ENCODE results near the gene SPRY1.

The SPRY1 gene

DNA sequence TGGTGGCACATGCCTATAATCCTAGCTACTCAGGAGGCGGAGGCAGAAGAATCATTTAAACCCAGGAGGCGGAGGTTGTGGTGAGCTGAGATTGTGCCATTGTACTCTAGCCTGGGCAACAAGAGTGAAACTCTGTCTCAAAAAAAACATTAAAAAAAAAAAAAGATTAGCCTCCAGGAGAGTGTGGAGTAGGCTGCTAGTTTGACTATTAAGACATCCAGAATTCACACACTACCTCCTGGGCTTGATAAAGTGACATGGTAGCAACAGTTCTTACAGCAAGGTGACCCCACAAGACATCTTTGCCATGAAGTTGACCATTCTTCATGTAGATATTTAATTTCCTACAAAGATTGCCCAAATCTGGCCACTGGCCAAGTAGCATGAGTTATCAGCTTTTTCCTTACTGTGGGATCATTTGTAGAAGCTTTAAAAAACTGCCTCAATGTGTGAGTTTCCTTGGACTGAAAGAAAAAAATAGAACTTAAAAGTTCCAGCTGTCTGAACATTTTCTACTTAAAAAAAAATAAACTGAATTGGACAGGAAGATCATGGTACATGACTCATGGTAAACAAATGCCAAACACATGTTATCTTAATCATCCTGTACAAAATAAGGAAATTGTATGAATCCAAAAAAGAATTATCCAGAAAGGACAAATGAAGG lies 35.3 kb upstream of the SPRY1 start:
- ATAC-seq (ENCODE audit: low read depth): no peak
- Mint-ChIP-seq H3K36me3 (no peaks in the 10 kb centered on the region), H3K4me3 (no peak overlapping the region), H3K9me3 (no peaks in the 10 kb centered on the region), H3K27ac (no peak overlapping the region), H3K27me3 (peaks cover 5% of the 10 kb centered on the region), H3K4me1 (peaks cover 8% of the 10 kb centered on the region)
- no peak for DNase-seq (ENCODE audit: low spot score in 2 of 2)

DNA sequence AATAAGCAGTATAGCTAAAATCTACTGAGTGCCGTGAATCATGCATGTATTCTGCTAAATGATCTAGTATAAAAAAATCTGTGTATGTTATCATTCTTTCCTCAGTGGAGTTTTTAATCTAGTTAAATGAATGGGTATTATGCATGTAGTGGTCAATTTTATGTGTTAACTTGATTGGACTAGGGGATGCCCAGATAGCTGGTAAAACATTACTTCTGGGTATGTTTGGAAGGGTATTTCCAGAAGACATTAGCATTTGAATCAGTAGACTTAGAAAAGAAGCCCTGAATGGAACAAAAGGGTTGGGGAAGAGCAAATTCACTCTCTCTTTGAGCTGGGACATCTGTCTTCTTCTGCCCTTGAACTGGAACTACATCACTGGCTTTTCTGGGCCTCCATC lies 34.5 kb upstream of the SPRY1 start:
- DNase-seq (ENCODE audit: low spot score in 2 of 2): no peak
- Mint-ChIP-seq H3K4me1 (peaks cover 8% of the 10 kb centered on the region), H3K27ac (no peak overlapping the region), H3K4me3 (no peak overlapping the region), H3K27me3 (peaks cover 6% of the 10 kb centered on the region), H3K9me3 (no peaks in the 10 kb centered on the region), H3K36me3 (no peaks in the 10 kb centered on the region)
- ATAC-seq (ENCODE audit: low read depth): no peak

DNA sequence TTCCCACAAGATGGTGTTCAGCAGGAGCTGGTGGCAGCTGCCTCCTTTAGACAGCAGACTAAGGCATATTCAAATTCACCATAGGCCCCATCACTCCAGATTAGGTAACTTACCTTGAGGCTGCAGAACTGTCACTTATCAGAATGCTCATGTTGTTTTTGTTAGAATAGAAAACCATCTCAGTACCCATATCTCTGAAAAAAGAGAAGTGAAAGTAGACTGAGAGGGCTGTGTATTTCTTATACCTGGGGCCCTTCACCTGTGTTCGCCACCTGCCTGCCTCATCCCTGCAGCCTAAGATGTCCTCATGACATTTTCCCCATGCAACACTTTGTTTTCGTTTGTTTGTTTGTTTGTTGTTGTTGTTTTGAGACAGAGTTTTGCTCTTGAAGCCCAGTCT lies 32.9 kb upstream of the SPRY1 start:
- H3K27ac Mint-ChIP-seq: peak overlapping the region; percentile 50
- H3K9me3 Mint-ChIP-seq: no peaks in the 10 kb centered on the region
- ATAC-seq (ENCODE audit: low read depth) (peak; percentile 96), DNase-seq (ENCODE audit: low spot score in 2 of 2) (peak in 1 of 2 donors; percentile 11)
- H3K4me3 Mint-ChIP-seq: no peak overlapping the region
- peaks cover 8% of the 10 kb centered on the region for H3K4me1 Mint-ChIP-seq
- H3K27me3 Mint-ChIP-seq: peaks cover 4% of the 10 kb centered on the region
- no peaks in the 10 kb centered on the region for H3K36me3 Mint-ChIP-seq

DNA sequence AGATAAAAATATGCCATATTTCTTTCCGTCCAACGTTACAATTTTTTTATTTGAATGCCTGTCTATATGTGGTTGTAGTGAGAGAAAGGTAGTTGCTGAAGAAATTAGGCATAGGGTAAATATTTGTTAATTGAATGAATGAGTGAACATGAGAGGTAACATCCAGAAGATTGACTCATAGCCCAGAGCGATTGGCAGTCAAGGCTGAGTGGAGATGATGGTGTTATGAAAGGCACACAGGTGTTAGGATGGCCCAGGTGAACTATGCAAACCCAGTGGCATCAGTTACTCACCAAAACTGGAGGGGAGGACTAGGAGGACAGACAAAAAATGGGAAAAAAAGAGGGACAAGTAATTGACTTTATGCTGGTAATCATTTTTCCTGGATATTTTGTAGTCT lies 31.7 kb upstream of the SPRY1 start:
- no peaks in the 10 kb centered on the region for H3K36me3 Mint-ChIP-seq
- ATAC-seq (ENCODE audit: low read depth): no peak

DNA sequence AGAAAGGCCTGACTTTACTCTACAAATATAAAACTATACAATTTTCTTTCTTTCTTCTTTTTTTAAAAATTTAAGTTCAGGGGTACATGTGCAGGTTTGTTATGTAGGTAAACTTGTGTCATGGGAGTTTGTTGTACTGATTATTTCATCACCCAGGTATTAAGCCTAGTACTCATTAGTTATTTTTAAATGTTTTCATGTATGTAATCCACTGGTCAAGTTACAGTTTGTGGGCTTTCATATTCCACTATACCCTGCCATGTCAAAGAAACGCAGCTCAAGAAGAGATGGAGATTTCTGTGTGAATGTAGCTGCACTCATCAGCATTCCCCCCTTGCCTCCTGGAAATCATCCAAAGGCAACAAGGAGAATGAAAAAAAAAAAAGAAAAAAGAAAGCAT lies 31.2 kb upstream of the SPRY1 start:
- Mint-ChIP-seq H3K36me3 (no peaks in the 10 kb centered on the region), H3K4me3 (no peak overlapping the region), H3K27me3 (peaks cover 4% of the 10 kb centered on the region)

More for the DNA sequence above, 31.7 kb upstream of the SPRY1 start:
- no peaks in the 10 kb centered on the region for H3K9me3 Mint-ChIP-seq
- no peak overlapping the region for H3K4me3 Mint-ChIP-seq
- peaks cover 4% of the 10 kb centered on the region for H3K27me3 Mint-ChIP-seq
- no peak overlapping the region for H3K27ac Mint-ChIP-seq
- H3K4me1 Mint-ChIP-seq: peaks cover 8% of the 10 kb centered on the region
- DNase-seq (ENCODE audit: low spot score in 2 of 2): no peak

DNA sequence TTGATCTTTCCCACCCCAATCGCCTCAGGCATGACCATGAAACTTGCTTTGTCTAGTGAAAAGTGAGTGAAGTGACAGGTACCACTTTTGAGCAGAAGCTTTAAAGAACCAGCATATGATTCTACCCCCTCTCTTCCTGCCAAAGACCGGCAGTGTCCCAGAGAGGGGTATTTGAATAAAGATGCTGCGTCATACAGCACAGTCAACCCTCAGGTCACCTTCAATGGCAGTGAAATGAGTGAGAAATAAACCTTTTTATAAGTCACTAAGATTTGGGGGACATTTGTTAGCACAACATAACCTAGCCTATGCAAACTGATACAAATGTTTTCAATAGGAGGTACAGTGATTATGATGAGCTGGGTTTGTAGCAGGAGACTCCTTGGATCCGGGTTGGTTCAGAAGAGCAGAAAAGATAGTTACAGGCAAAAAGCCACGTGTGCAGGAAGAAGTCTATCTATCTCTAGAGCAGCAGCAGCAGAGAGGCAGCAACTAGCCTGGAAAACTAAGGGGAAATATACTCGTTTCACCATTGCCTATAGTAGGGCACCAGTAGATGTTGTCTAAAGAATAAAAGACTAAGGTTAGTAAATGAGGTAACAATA lies 30.3 kb upstream of the SPRY1 start:
- H3K4me1 Mint-ChIP-seq: peaks cover 8% of the 10 kb centered on the region
- no peak for DNase-seq (ENCODE audit: low spot score in 2 of 2)
- peaks cover 4% of the 10 kb centered on the region for H3K27me3 Mint-ChIP-seq
- H3K4me3 Mint-ChIP-seq: no peak overlapping the region
- ATAC-seq (ENCODE audit: low read depth): no peak
- no peaks in the 10 kb centered on the region for H3K9me3 Mint-ChIP-seq
- no peaks in the 10 kb centered on the region for H3K36me3 Mint-ChIP-seq
- H3K27ac Mint-ChIP-seq: no peak overlapping the region

More for the DNA sequence above, 31.2 kb upstream of the SPRY1 start:
- ATAC-seq (ENCODE audit: low read depth) (no peak), DNase-seq (ENCODE audit: low spot score in 2 of 2) (no peak)
- H3K9me3 Mint-ChIP-seq: no peaks in the 10 kb centered on the region
- H3K27ac Mint-ChIP-seq: no peak overlapping the region
- H3K4me1 Mint-ChIP-seq: peaks cover 8% of the 10 kb centered on the region

DNA sequence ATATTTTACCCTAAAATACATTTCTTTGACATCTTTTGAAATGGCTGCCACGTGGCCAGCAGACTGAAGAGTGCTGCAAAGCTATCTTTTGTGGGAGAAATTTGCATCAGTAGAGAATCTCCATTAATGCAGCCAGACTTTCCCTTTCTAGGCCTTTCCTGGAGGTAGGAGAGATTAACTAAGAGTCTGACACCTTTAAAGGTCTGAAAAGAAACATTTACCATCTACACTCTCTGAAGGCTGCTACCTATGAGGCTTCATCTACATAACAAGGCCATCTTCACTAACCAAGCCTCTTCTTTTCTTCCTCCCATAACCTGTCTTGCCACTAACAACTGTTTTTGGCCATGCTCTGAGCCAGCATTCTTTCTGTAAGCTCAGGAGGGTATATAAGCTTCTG lies 17.8 kb upstream of the SPRY1 start:
- DNase-seq (ENCODE audit: low spot score in 2 of 2) (no peak), ATAC-seq (ENCODE audit: low read depth) (no peak)
- Mint-ChIP-seq H3K4me1 (peaks cover 2% of the 10 kb centered on the region), H3K4me3 (no peak overlapping the region), H3K27me3 (peaks cover 18% of the 10 kb centered on the region), H3K27ac (no peak overlapping the region), H3K9me3 (peaks cover 1% of the 10 kb centered on the region), H3K36me3 (no peaks in the 10 kb centered on the region)

DNA sequence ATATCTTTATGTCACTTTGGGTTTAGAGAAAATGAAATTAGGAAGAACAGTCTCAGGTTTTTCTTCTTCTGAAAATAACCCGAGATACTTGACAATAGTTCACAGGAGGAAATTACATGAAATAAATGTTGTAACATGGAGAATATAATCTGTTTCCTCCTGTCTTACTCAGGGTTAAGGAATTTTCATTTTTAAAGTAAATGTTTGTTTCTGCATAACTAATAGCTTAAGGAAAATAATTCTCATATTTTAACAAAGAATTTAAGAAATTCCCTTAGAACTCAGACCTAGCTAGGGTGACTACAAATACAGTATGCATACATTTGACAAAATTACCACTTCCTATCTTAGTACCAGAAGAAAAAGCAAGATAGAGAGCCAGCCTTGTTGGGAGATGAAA lies 17.2 kb upstream of the SPRY1 start:
- H3K27ac Mint-ChIP-seq: no peak overlapping the region
- ATAC-seq (ENCODE audit: low read depth): no peak
- no peak overlapping the region for H3K4me3 Mint-ChIP-seq
- DNase-seq (ENCODE audit: low spot score in 2 of 2): no peak
- H3K27me3 Mint-ChIP-seq: peaks cover 18% of the 10 kb centered on the region
- H3K36me3 Mint-ChIP-seq: no peaks in the 10 kb centered on the region
- peaks cover 2% of the 10 kb centered on the region for H3K4me1 Mint-ChIP-seq
- H3K9me3 Mint-ChIP-seq: peaks cover 1% of the 10 kb centered on the region

DNA sequence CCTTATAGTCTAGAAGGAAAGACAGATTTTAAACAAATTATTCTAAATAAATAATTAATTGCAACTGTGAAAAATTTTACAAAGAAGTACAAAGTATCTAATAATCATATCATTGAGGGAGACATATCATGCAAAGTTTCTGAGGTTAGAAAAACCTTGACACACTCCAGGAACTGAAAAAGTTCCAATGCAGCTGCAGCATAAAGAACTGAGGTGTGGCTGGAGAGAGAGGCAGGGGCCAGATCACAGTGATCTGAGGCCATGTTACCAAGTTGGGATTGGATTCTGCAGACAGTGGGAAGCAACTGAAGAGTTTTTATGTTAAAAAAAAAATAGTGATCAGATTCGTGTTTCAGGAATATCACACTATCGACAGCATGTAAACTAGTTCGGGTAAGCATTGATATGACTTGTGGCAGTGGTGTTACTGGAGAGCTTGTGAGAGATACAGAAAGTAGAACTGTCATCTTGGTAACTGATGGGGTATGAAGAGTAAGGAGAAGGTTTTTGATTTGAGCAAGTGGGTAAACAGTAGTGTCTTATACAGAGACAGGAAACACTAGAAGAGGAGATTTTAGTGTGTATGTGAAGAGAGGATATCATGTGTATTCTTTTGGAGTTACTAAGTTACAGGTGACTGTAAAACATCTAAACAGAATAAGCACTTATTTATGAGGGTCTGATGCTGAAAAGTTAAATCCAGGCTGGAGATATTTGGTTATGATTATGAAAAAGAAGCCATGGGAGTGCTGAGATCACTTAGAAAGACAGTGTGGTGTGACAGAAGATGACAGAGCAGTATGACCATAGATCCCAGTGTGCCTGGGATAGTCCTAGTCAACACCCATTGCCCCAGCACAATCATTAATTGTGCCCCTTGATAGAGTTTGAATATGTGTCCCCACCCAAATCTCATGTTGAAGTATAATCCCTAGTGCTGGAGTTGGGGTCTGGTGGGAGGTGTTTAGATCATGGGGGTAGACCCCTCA lies 15.6 kb upstream of the SPRY1 start:
- no peak overlapping the region for H3K27ac Mint-ChIP-seq
- no peak for ATAC-seq (ENCODE audit: low read depth)
- no peak overlapping the region for H3K4me3 Mint-ChIP-seq
- no peak for DNase-seq (ENCODE audit: low spot score in 2 of 2)
- peaks cover 21% of the 10 kb centered on the region for H3K27me3 Mint-ChIP-seq
- H3K36me3 Mint-ChIP-seq: no peaks in the 10 kb centered on the region
- H3K9me3 Mint-ChIP-seq: peaks cover 1% of the 10 kb centered on the region
- peaks cover 2% of the 10 kb centered on the region for H3K4me1 Mint-ChIP-seq

DNA sequence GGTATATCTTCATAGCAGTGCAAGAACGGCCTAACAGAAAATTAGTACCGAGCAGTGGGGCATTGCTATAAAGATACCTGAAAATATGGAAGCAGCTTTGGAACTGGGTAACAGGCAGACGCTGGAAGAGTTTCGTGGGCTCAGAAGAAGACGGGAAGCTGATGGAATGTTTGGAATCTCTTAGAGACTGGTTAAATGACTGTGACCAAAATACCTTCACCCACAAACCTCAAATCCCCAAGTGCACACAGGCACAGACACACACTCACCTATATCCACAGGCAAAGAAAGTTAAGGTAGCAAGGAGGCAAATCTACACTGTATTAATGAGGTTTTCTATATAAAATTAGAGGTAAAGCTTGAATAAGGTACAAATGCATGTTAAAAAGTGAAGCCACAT lies 14.6 kb upstream of the SPRY1 start:
- H3K4me1 Mint-ChIP-seq: peaks cover 2% of the 10 kb centered on the region

DNA sequence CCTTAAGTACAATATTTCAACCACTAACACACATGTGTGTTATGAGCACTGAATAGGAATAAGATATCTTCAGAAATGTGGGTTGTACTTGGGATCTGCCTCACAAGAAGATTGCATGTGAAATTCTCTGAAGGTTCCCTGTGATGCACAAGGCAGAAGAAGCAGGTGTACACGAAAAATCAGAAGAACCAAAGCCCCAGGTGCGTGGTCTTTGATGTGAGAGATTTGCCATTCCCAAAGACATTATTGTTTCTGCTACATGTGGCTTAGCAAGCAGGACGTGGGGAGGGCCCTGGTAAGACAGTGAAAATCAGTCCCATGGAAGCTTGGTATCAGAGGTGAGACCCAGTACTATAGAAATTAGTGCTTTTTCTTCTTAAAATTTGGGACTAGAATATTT lies 13.0 kb upstream of the SPRY1 start:
- Mint-ChIP-seq H3K27ac (no peak overlapping the region), H3K36me3 (no peaks in the 10 kb centered on the region), H3K27me3 (peaks cover 18% of the 10 kb centered on the region), H3K9me3 (no peaks in the 10 kb centered on the region), H3K4me1 (peaks cover 2% of the 10 kb centered on the region), H3K4me3 (no peak overlapping the region)
- ATAC-seq (ENCODE audit: low read depth) (no peak), DNase-seq (ENCODE audit: low spot score in 2 of 2) (no peak)

More for the DNA sequence above, 14.6 kb upstream of the SPRY1 start:
- ATAC-seq (ENCODE audit: low read depth) (no peak), DNase-seq (ENCODE audit: low spot score in 2 of 2) (no peak)
- Mint-ChIP-seq H3K36me3 (no peaks in the 10 kb centered on the region), H3K27ac (no peak overlapping the region), H3K4me3 (no peak overlapping the region), H3K27me3 (peaks cover 23% of the 10 kb centered on the region), H3K9me3 (no peaks in the 10 kb centered on the region)

DNA sequence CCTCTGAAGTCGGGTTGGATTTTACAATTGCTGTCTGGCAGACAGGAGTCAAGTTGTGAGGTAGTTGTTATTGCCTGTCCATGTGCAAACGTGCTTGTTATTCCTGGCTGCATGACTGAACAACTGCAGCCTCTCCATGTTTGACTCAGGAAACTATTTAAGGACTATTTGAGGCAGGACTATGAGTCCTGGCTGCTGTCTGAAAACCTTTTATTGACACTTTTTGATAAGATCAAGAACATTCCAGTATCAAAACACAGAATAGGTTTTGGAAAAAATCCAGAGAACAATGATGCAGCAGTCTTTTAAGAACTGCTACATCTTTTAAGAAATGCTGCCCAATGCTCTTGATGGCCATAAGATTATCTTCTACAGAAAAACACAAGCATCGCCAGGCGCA lies 10.0 kb upstream of the SPRY1 start:
- Mint-ChIP-seq H3K27me3 (peaks cover 15% of the 10 kb centered on the region), H3K4me3 (no peak overlapping the region), H3K9me3 (no peaks in the 10 kb centered on the region), H3K27ac (no peak overlapping the region), H3K36me3 (no peaks in the 10 kb centered on the region), H3K4me1 (no peaks in the 10 kb centered on the region)
- ATAC-seq (ENCODE audit: low read depth) (no peak), DNase-seq (ENCODE audit: low spot score in 2 of 2) (no peak)

DNA sequence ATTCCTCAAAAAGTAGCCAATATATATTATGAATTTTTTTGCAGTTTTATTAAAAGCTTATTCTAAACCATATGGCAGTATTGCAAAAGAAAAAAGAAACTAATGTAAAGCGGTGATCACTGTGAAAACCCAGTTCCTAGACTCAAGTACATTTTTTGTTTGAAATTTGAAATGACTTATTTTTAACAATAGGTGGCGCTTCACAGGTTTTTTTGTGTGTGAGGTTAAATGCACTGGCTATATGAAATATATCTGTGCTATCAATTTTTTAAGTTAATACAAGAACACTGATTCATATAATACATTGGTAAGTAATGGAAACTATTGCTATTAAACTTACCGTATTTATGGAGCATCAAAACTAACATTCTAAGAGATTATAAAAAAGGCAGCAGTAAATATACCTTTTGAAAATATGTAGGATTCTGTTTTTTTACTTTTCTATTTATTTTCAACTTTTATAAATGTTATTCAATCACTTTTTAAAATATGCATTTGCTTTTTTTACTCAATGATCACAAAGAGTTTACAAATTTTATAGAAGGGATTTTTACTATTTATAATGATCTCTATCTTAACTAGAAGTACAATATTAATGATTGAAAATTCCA lies 5.6 kb upstream of the SPRY1 start:
- H3K36me3 Mint-ChIP-seq: no peaks in the 10 kb centered on the region
- ATAC-seq (ENCODE audit: low read depth) (no peak), DNase-seq (ENCODE audit: low spot score in 2 of 2) (no peak)
- no peak overlapping the region for H3K27ac Mint-ChIP-seq
- peaks cover 6% of the 10 kb centered on the region for H3K27me3 Mint-ChIP-seq
- H3K4me3 Mint-ChIP-seq: no peak overlapping the region
- no peaks in the 10 kb centered on the region for H3K4me1 Mint-ChIP-seq
- no peaks in the 10 kb centered on the region for H3K9me3 Mint-ChIP-seq

DNA sequence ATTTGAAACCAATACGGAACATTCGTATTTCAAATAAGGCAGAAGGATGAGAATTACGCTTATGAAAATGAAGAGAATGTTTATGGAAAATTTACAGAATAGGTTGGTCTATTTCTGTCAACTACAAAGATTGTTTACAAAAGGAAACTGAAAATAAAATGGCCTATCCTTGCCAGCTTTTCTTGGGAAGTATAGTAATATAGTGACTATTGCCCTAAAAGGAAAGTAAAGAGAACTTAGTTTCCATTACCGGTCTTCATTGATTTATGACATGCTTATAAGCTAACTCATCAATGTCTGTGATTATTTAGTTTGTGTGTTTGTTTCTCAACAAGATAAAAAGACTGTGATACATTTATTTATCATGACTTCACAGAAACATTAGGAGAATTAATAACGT lies 2.9 kb upstream of the SPRY1 start:
- ATAC-seq (ENCODE audit: low read depth): no peak

More for the DNA sequence above, 2.9 kb upstream of the SPRY1 start:
- Mint-ChIP-seq H3K27me3 (peaks cover 8% of the 10 kb centered on the region), H3K4me1 (peaks cover 4% of the 10 kb centered on the region), H3K4me3 (no peak overlapping the region), H3K27ac (no peak overlapping the region), H3K9me3 (no peaks in the 10 kb centered on the region), H3K36me3 (no peaks in the 10 kb centered on the region)
- DNase-seq (ENCODE audit: low spot score in 2 of 2): no peak

Measured in memory B cell (primary cell).